Body of pancreas (tissue), 4 donors: ENCODE measurements around the gene PLA2G4D.

Experiments used
- CTCF ChIP-seq, 7 experiments: fragments of 450-650 bp in 4 of 7; fragments of 200-600 bp in 3 of 7; sonication (generic) in 3 of 7; IDR thresholded peaks; one replicate each; pipeline ENCODE4 v1.5.1; 2016 to 2019; ENCODE audit warnings: antibody characterized with exemption in 7 of 7
- POLR2A ChIP-seq, 3 donors: fragments of 450-650 bp; IDR thresholded peaks; one replicate each; pipeline ENCODE4 v1.6.1; 2016; ENCODE audit warnings: antibody characterized with exemption in 3 of 3, mild to moderate bottlenecking in 2 of 3

- TF ChIP-seq POLR2A (IDR thresholded peaks at IDR 0.05) (no peak), CTCF (IDR thresholded peaks at IDR 0.05) (no peak)
Measured at GRCh38 chr15:42058791-42059190, 35.6 kb downstream of the PLA2G4D start.
